Dendritic cell treated with granulocyte-macrophage colony-stimulating factor and Interleukin-4, amounts not matched to agents 40 ng/mL and 50 ng/mL, for 4 days (primary cell): ENCODE data around the gene SVOPL.
"Not testable (repeated sequence)": the region's sequence is repeated elsewhere in the genome, so short reads cannot be mapped to it uniquely, and the experiment has no call there.

Source experiments
- H3K27ac Mint-ChIP-seq: one replicate; pipeline ENCODE4 v1.8.0; 2022; ENCODE audit warnings: mild to moderate bottlenecking, mixed read lengths
- H3K27me3 Mint-ChIP-seq: one replicate; pipeline ENCODE4 v1.8.0; 2022; ENCODE audit warnings: mild to moderate bottlenecking, mixed read lengths
- H3K36me3 Mint-ChIP-seq: one replicate; pipeline ENCODE4 v1.8.0; 2022; ENCODE audit warnings: low read depth, mixed read lengths
- H3K4me1 Mint-ChIP-seq: one replicate; pipeline ENCODE4 v1.8.0; 2022; ENCODE audit warnings: low read depth, mixed read lengths
- H3K4me3 Mint-ChIP-seq: one replicate; pipeline ENCODE4 v1.8.0; 2022; ENCODE audit warnings: mild to moderate bottlenecking, moderate library complexity, mixed read lengths
- H3K9me3 Mint-ChIP-seq: one replicate; pipeline ENCODE4 v1.8.0; 2022; ENCODE audit warnings: mixed read lengths
- intact Hi-C: fragments of 100-400 bp; cut with micrococcal nuclease; formaldehyde crosslinking; loops from one replicate; pipeline ENCODE4 v1.15.0; 2022

SVOPL gene, protein sequence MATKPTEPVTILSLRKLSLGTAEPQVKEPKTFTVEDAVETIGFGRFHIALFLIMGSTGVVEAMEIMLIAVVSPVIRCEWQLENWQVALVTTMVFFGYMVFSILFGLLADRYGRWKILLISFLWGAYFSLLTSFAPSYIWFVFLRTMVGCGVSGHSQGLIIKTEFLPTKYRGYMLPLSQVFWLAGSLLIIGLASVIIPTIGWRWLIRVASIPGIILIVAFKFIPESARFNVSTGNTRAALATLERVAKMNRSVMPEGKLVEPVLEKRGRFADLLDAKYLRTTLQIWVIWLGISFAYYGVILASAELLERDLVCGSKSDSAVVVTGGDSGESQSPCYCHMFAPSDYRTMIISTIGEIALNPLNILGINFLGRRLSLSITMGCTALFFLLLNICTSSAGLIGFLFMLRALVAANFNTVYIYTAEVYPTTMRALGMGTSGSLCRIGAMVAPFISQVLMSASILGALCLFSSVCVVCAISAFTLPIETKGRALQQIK

DNA sequence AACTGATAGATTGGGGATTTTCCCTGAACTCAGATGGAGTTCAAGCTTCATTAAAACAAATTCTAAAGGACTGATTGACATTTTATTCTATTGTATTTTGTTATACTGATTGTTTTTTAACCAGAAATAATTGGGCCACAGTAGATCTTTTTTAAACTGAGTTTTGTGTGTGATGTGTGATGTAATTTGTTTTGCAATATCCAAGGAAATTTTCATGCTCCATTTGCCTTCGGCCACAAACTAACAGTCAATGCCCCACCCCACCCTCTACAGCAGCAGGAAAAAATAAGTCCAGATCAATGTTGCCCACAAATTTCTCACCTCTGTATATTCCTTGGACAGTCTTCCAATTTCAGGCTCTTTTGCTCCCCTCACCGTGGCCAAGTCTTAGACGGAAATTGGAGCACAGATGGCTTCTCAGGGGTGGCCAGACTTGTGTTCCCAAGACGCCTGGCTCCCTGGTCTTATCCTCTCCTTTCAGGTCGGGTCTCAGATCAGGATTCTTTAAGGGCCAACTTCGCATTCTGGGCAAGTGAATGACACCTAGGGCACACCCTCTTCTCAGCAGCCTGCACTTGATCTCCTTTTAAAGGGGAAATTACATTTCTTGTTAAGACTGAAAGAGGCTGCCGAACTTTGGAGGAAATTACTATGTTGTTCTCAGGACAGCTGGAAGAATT lies at the start of gene SVOPL:
TSS of gene SVOPL (minus strand) at position 506 of the 680 bp plus-strand sequence. CDS start 22,317 bp downstream, outside the sequence.
- H3K27me3 Mint-ChIP-seq, result no peaks in the 10 kb centered on the region
- H3K4me1 Mint-ChIP-seq, result peaks cover 11% of the 10 kb centered on the region
- H3K9me3 Mint-ChIP-seq, result peaks cover 12% of the 10 kb centered on the region
- H3K4me3 Mint-ChIP-seq, result no peak within 1 kb of the TSS
- intact Hi-C loops, result no loop called here
- H3K27ac Mint-ChIP-seq, result no peak within 1 kb of the TSS
- no peaks in the 10 kb centered on the region for H3K36me3 Mint-ChIP-seq

GRCh38 chr7:138750473-138750872 lies 49.3 kb upstream of the SVOPL start:
- Mint-ChIP-seq H3K4me3 (no peak overlapping the region), H3K27me3 (no peaks in the 10 kb centered on the region), H3K9me3 (no peaks in the 10 kb centered on the region), H3K4me1 (no peaks in the 10 kb centered on the region), H3K27ac (no peak overlapping the region), H3K36me3 (no peaks in the 10 kb centered on the region)
- intact Hi-C loops, result no loop called here

DNA sequence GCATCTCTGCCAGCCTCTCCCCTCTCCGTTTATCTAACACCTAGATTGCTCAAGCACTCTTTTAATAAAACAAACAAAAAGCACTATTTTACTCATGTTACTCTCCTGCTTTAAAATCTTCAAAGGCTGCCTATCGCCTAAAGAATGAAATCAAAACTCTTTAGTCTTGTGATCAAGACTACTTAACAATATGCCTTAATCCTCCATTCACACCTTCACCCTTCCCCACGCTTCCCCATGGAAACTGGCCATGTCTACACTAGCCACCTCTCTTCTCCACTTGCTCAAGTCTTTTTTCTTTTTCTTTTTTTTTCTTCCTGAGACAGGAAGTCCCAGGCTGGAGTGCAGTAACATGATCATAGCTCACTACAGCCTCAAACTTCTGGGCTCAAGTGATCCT lies 48.8 kb upstream of the SVOPL start:
- intact Hi-C loops, result no loop called here
- Mint-ChIP-seq H3K9me3 (no peaks in the 10 kb centered on the region), H3K36me3 (no peaks in the 10 kb centered on the region), H3K4me3 (no peak overlapping the region), H3K27ac (no peak overlapping the region), H3K27me3 (no peaks in the 10 kb centered on the region), H3K4me1 (no peaks in the 10 kb centered on the region)

GRCh38 chr7:138748666-138749065 lies 47.5 kb upstream of the SVOPL start:
- intact Hi-C loops, result no loop called here
- H3K27me3 Mint-ChIP-seq, result no peaks in the 10 kb centered on the region
- H3K9me3 Mint-ChIP-seq, result no peaks in the 10 kb centered on the region
- H3K27ac Mint-ChIP-seq, result no peak overlapping the region
- H3K4me1 Mint-ChIP-seq, result no peaks in the 10 kb centered on the region
- no peaks in the 10 kb centered on the region for H3K36me3 Mint-ChIP-seq
- H3K4me3 Mint-ChIP-seq, result no peak overlapping the region

DNA sequence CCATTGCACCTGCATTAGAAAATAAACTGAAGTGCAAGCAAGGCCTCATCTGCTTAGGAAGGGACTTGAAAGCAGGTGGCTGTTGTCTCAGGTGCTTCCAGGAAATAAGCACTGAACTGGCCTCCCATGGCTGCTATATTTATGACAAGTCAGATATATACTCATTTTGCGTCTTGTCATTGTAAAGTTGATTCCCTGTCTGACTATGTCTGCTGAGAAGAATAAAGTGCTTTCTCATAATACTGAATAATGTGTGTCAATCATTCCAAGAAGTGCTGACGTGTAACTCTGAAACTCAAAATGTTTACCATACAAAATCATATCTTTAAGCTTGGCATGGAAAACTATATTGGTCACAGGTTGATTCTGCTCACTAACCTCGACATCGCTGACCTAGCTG lies 44.9 kb upstream of the SVOPL start:
- H3K36me3 Mint-ChIP-seq, result no peaks in the 10 kb centered on the region
- no peak overlapping the region for H3K4me3 Mint-ChIP-seq
- H3K27me3 Mint-ChIP-seq, result no peaks in the 10 kb centered on the region
- intact Hi-C loops, result no loop called here
- no peaks in the 10 kb centered on the region for H3K4me1 Mint-ChIP-seq
- H3K27ac Mint-ChIP-seq, result no peak overlapping the region
- no peaks in the 10 kb centered on the region for H3K9me3 Mint-ChIP-seq

GRCh38 chr7:138745189-138745588 lies 44.0 kb upstream of the SVOPL start:
- Mint-ChIP-seq H3K4me1 (no peaks in the 10 kb centered on the region), H3K9me3 (no peaks in the 10 kb centered on the region), H3K27ac (no peak overlapping the region), H3K4me3 (no peak overlapping the region), H3K36me3 (no peaks in the 10 kb centered on the region), H3K27me3 (no peaks in the 10 kb centered on the region)
- intact Hi-C loops, result no loop called here

DNA sequence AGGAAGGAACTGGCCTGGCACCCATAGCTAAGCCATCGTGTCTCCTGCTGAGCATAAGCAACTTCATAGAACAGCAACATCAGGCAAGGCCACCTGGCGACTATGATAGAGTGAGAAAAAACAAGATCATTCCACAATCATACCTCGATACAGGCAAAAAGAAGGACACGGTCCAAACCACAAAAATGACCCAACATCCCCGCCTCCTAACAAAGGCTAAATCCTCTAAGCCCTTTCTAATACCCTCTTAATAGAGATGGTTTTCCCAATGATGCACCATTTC lies 40.2 kb upstream of the SVOPL start:
- Mint-ChIP-seq H3K4me1 (peaks cover 5% of the 10 kb centered on the region), H3K9me3 (no peaks in the 10 kb centered on the region), H3K36me3 (no peaks in the 10 kb centered on the region), H3K4me3 (no peak overlapping the region), H3K27me3 (no peaks in the 10 kb centered on the region), H3K27ac (no peak overlapping the region)
- intact Hi-C loops, result no loop called here

DNA sequence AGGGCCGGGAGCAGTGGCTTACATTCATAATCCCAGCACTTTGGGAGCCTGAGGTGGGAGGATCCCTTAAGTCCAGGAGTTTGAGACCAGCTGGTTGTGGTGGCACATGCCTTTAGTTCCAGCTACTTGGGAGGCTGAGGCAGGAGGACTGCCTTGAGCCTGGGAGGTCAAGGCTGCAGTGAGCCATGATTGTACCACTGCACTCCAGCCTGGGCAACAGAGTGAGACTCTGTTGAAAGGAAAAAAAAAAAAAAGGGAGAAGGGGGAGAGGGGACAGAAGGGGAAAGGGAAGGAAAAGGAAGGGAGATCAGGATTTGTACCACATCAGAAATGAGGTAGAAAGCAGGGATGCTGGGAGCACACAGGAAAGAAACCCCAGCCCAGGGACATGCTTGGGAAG lies 38.7 kb upstream of the SVOPL start:
- Mint-ChIP-seq H3K9me3 (no peaks in the 10 kb centered on the region), H3K27ac (no peak overlapping the region), H3K4me3 (no peak overlapping the region), H3K4me1 (peaks cover 5% of the 10 kb centered on the region), H3K36me3 (no peaks in the 10 kb centered on the region), H3K27me3 (no peaks in the 10 kb centered on the region)
- intact Hi-C loops, result loop anchor here (5.0 kb wide), 1 partner anchor 733 kb away; no protein-coding TSS in a partner anchor

- H3K27ac Mint-ChIP-seq, result no peak overlapping the region
These were observed 37.6 kb upstream of the SVOPL start for GRCh38 chr7:138738551-138739335.

DNA sequence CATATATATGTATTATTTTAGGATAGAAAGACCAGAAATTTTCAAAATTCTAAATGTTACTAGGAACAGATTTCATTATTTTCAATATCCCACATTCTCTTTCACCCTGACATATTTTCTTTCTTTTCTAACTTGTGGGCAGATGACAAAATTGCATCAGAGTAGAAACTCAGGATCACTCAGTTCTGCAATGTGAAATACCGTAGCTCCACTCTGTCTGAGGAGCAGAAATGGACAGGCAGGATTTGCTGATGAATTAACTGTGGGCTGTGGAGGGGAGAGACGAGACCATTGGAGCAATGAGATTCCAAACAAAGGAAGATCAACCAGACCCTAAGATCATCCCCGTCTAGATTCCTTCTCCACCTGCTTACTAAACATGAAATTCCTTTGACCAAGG lies 37.0 kb upstream of the SVOPL start:
- no peak overlapping the region for H3K4me3 Mint-ChIP-seq
- peaks cover 5% of the 10 kb centered on the region for H3K4me1 Mint-ChIP-seq
- no peaks in the 10 kb centered on the region for H3K27me3 Mint-ChIP-seq
- no peaks in the 10 kb centered on the region for H3K36me3 Mint-ChIP-seq
- no peaks in the 10 kb centered on the region for H3K9me3 Mint-ChIP-seq
- H3K27ac Mint-ChIP-seq, result no peak overlapping the region
- intact Hi-C loops, result loop anchor here (1.0 to 5.0 kb wide), 3 partner anchors 577 to 731 kb away; no protein-coding TSS in a partner anchor

More at GRCh38 chr7:138738551-138739335, 37.6 kb upstream of the SVOPL start:
- Mint-ChIP-seq H3K4me1 (peaks cover 5% of the 10 kb centered on the region), H3K9me3 (no peaks in the 10 kb centered on the region), H3K36me3 (no peaks in the 10 kb centered on the region), H3K27me3 (no peaks in the 10 kb centered on the region), H3K4me3 (no peak overlapping the region)
- intact Hi-C loops, result loop anchor here (1.0 to 5.0 kb wide), 3 partner anchors 577 to 731 kb away; no protein-coding TSS in a partner anchor

GRCh38 chr7:138735399-138735798 lies 34.2 kb upstream of the SVOPL start:
- intact Hi-C loops, result loop anchor here (5.0 kb wide), 1 partner anchor 728 kb away; no protein-coding TSS in a partner anchor
- Mint-ChIP-seq H3K4me1 (peaks cover 5% of the 10 kb centered on the region), H3K27ac (no peak overlapping the region), H3K9me3 (no peaks in the 10 kb centered on the region), H3K36me3 (no peaks in the 10 kb centered on the region), H3K27me3 (no peaks in the 10 kb centered on the region), H3K4me3 (no peak overlapping the region)

DNA sequence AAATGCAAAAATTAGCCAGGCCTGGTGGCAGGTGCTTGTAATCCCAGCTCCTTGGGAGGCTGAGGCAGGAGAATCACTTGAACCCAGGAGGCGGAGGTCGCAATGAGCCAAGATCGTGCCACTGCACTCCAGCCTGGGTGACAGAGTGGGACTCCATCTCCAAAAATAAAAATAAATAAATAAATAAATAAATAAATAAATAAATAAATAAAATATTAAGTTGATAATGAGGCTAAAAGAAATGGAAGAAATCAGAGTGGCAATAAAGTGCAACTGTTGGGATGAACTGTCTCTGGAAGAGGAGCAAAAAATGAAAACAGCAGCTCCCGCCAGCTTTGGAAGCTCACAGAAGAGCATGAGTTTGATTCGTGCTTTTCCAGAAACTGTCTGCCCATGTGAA lies 30.6 kb upstream of the SVOPL start:
- not testable (repeated sequence) for H3K4me1 Mint-ChIP-seq

GRCh38 chr7:138729444-138729843 lies 28.3 kb upstream of the SVOPL start:
- Mint-ChIP-seq H3K4me3 (no peak overlapping the region), H3K27me3 (no peaks in the 10 kb centered on the region), H3K27ac (no peak overlapping the region), H3K4me1 (no peaks in the 10 kb centered on the region), H3K9me3 (no peaks in the 10 kb centered on the region), H3K36me3 (no peaks in the 10 kb centered on the region)
- intact Hi-C loops, result no loop called here

More for the DNA sequence above, 30.6 kb upstream of the SVOPL start:
- H3K27me3 Mint-ChIP-seq, H3K36me3 Mint-ChIP-seq, H3K4me3 Mint-ChIP-seq, H3K9me3 Mint-ChIP-seq, intact Hi-C loops, H3K27ac Mint-ChIP-seq: not testable (repeated sequence)
